Fibroblast of mammary gland (primary cell): Measurements from ENCODE around the gene ELMO1.

ENCODE experiments used
- DNase-seq: peaks from one replicate; pipeline ENCODE4 v3.0.0-alpha.2; 2010; ENCODE audit warnings: low read depth
- H3K4me3 ChIP-seq: 2 replicates; pipeline ENCODE4 v1.5.1; 2011; ENCODE audit warnings: low read depth, mild to moderate bottlenecking, low read length, moderate library complexity; ENCODE audit not compliant: control insufficient read depth
- TF ChIP-seq, protein P1 (sequence below): conservative IDR thresholded peaks from 2 replicates; pipeline ENCODE4 v1.5.1; 2011; ENCODE audit warnings: low read depth, low read length, inconsistent platforms; ENCODE audit not compliant: control insufficient read depth, insufficient read depth

ELMO1 gene

DNA sequence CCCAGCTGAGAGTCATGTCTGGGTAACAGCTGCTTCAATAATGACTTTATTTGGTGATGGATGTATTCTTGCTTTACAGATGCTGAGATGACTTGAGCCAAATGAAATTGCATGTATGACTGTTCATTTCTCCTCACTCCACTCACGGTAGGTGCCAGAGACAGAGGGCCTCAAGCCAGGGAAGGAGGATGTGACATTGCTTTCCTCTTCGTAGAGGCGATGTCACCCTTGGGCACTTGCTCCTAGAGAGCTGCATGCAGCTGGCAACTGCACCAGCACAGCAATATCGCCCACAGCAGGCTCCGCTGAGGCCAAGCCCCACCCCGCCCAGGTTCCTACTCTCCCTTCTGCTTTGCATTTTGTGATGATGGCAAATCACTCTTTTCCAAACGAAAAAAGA is 607.8 kb downstream of the ELMO1 start:
- DNase-seq = no peak
- no peak overlapping the region for H3K4me3 ChIP-seq
- TF ChIP-seq, protein P1, sequence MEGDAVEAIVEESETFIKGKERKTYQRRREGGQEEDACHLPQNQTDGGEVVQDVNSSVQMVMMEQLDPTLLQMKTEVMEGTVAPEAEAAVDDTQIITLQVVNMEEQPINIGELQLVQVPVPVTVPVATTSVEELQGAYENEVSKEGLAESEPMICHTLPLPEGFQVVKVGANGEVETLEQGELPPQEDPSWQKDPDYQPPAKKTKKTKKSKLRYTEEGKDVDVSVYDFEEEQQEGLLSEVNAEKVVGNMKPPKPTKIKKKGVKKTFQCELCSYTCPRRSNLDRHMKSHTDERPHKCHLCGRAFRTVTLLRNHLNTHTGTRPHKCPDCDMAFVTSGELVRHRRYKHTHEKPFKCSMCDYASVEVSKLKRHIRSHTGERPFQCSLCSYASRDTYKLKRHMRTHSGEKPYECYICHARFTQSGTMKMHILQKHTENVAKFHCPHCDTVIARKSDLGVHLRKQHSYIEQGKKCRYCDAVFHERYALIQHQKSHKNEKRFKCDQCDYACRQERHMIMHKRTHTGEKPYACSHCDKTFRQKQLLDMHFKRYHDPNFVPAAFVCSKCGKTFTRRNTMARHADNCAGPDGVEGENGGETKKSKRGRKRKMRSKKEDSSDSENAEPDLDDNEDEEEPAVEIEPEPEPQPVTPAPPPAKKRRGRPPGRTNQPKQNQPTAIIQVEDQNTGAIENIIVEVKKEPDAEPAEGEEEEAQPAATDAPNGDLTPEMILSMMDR = no peak

DNA sequence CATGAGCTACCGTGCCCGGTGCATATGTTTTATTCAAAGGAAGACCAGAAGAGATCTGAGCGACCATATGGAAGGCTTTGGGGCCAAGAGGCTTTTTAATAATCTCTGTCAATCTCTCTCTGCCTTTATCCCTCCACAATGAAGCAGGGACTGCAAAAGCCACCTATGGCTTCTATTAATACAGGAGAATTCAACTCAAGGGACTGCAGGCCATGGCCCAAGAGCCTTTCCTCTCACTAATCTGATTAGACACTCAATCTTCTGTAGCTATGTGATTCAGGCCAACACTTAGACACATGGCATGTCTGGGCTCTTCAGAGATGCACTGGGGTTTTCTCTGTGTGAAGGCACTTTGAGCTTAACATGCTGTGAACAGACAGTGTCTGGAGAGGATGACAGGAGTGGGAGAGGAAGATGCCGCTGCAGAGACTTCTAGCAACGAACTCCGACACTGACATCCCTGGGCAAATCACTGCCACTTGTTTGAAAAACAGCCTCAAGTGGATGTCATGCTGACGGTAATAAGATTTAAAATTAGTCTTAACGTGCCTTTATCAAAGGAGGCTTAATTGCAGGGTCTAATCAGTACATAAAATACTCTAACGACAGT is 609.9 kb downstream of the ELMO1 start:
- TF ChIP-seq, protein P1 = no peak
- no peak for DNase-seq

DNA sequence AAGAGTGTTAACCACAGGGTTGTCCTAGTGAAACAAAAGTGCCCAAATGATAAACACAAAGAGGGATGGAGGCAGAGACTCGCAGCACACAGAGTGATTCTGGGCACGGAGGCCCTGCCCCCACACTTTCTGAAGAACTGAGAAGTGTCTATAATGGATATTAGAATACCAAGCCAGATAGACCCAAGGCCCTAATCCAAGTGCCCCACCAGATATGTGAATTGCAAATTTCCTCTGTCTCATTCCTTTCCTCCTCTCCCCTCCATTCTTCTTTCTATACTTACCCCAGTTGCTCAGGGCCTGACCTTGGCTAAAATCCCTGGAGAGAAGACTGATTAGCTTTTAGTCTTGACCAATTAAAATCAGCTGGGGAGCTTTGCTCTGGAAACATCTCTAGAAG is 617.6 kb downstream of the ELMO1 start:
- TF ChIP-seq, protein P1 = no peak
- H3K4me3 ChIP-seq = no peak overlapping the region
- DNase-seq = no peak

More for the DNA sequence above, 609.9 kb downstream of the ELMO1 start:
- no peak overlapping the region for H3K4me3 ChIP-seq

DNA sequence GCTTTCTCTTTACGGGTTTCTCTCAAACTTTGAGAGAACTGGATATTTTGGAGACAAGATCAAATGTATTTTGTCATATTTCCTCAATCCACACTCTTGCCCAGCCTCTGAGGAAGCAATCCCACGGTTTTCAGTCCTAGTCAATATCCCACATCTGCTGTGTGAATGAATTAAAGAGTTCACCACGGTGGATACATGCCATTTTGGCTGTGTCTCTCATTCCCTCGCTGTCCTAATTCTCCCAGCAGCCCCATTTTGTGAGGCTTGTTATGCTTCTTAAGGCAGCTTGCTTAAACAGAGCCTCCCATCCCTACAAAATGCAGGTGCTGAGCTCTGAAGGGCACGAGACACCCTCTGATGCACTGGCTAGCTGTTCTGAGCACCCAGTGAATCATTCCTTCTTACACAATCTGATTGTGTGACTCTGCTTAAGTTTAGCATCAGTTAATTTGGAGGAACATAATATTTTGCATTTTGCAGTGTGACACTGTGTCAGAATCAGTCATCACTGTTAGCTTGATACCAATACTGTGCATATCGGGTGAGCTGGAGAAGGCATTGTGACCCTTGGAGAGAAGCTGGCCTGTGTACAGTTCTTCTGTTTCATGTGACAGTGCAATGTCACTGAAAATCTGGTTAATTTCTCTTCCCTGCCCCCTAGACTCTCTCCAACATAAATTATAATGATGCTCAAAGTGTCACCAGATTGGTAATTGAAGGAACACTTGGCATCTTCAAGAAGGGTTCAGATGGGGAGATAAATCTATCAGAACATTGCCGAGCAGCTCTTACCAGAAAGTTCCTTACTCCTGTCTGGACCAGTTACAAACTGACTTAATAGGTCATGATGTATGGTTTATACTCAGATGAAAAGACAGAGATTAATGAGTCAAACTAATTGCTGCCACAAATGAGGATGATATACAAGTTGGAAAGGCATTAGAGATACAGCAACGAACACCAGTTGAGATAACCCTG is 620.6 kb downstream of the ELMO1 start:
- peak; percentile 8 for DNase-seq
- H3K4me3 ChIP-seq = no peak overlapping the region
- TF ChIP-seq, protein P1 = no peak

DNA sequence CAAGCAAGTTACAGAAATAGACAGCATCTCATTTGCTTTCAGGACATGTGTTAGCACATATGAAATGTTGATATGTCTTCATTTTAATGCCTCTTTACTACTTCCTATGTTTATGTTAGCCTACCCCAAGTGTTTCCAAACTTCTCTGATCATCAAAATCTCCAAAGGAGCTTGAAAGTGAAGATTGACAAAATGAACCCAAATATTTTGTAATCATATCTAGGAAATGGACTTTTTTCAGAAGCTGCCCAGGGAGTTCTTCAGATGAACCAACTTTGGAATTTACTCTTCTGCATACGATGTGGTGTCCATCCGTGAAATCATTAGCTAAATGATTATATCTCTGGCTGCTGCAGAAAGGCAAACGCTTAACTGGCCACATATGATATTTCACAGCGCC is 623.2 kb downstream of the ELMO1 start:
- no peak overlapping the region for H3K4me3 ChIP-seq
- TF ChIP-seq, protein P1 = no peak
- DNase-seq = no peak

DNA sequence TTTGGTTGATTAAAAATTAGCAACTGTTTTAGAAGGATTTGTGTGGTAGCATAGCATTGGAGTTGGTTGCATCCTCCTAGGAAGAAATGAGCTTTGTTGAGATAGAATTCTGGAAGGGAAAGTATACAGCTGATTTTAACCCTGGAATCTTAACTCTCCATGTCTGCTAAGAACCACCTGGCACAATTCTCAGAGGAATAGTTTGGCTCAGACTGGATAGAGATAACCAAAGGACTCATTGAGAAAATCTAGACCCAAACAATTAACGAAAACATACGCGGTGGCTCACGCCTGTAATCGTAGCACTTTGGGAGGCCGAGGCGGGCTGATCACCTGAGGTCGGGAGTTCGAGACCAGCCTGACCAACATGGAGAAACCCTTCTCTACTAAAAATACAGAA is 625.3 kb downstream of the ELMO1 start:
- no peak overlapping the region for H3K4me3 ChIP-seq
- TF ChIP-seq, protein P1 = no peak
- no peak for DNase-seq
